ENCODE results near the gene EPS8L3. TPM values are rescaled to one million over a fixed set of nuclear protein-coding genes. Genes with fewer than 3 reads are reported as not detected.

EPS8L3 gene
- total RNA-seq, 1 donor from 2014 or later: 0.11 TPM

- no peak for DNase-seq
- no peaks in the 10 kb centered on the region for H3K36me3 ChIP-seq
These were observed 46.0 kb downstream of the EPS8L3 start for GRCh38 chr1:109717729-109718128.

GRCh38 chr1:109716570-109717090, 47.1 kb downstream of the EPS8L3 start:
- peak overlapping the region; percentile 32 for H3K27ac ChIP-seq (replicated peaks)
- intact Hi-C loops (cut with micrococcal nuclease): no loop called here
- H3K36me3 ChIP-seq: no peaks in the 10 kb centered on the region
- no peak for TF ChIP-seq CTCF (IDR thresholded peaks at IDR 0.05; ENCODE audit: borderline replicate concordance)
- H3K4me1 ChIP-seq: peaks cover 4% of the 10 kb centered on the region
- H3K27me3 ChIP-seq (ENCODE audit: low read depth): peaks cover 9% of the 10 kb centered on the region
- H3K4me3 ChIP-seq: no peak overlapping the region
- no peaks in the 10 kb centered on the region for H3K9me3 ChIP-seq (replicated peaks)
- DNase-seq: no peak

More at GRCh38 chr1:109717729-109718128, 46.0 kb downstream of the EPS8L3 start:
- Histone ChIP-seq H3K27ac (replicated peaks) (no peak overlapping the region), H3K27me3 (ENCODE audit: low read depth) (peaks cover under 1% of the 10 kb centered on the region), H3K4me3 (no peak overlapping the region), H3K4me1 (no peaks in the 10 kb centered on the region), H3K9me3 (replicated peaks) (no peaks in the 10 kb centered on the region)
- intact Hi-C loops (cut with micrococcal nuclease): no loop called here
- no peak for TF ChIP-seq CTCF (IDR thresholded peaks at IDR 0.05; ENCODE audit: borderline replicate concordance)

GRCh38 chr1:109716121-109716520, 47.6 kb downstream of the EPS8L3 start:
- H3K27me3 ChIP-seq (ENCODE audit: low read depth): peaks cover 9% of the 10 kb centered on the region
- no peak for DNase-seq
- no peak for TF ChIP-seq CTCF (IDR thresholded peaks at IDR 0.05; ENCODE audit: borderline replicate concordance)
- intact Hi-C loops (cut with micrococcal nuclease): no loop called here
- no peaks in the 10 kb centered on the region for H3K36me3 ChIP-seq
- peaks cover 4% of the 10 kb centered on the region for H3K4me1 ChIP-seq
- H3K4me3 ChIP-seq: no peak overlapping the region
- no peaks in the 10 kb centered on the region for H3K9me3 ChIP-seq (replicated peaks)
- H3K27ac ChIP-seq (replicated peaks): peak overlapping the region; percentile 32

- TF ChIP-seq CTCF (IDR thresholded peaks at IDR 0.05; ENCODE audit: borderline replicate concordance): no peak
- H3K27me3 ChIP-seq (ENCODE audit: low read depth): peaks cover 9% of the 10 kb centered on the region
- H3K27ac ChIP-seq (replicated peaks): no peak overlapping the region
- H3K4me1 ChIP-seq: peaks cover 4% of the 10 kb centered on the region
- no peak overlapping the region for H3K4me3 ChIP-seq
- H3K36me3 ChIP-seq: no peaks in the 10 kb centered on the region
- intact Hi-C loops (cut with micrococcal nuclease): no loop called here
- DNase-seq: no peak
- peaks cover under 1% of the 10 kb centered on the region for H3K9me3 ChIP-seq (replicated peaks)
These were observed 48.9 kb downstream of the EPS8L3 start for GRCh38 chr1:109714661-109715372.

- intact Hi-C loops (cut with micrococcal nuclease): no loop called here
- Histone ChIP-seq H3K27ac (replicated peaks) (no peak overlapping the region), H3K27me3 (ENCODE audit: low read depth) (peaks cover 9% of the 10 kb centered on the region), H3K36me3 (no peaks in the 10 kb centered on the region), H3K9me3 (replicated peaks) (peaks cover 12% of the 10 kb centered on the region), H3K4me3 (no peak overlapping the region), H3K4me1 (peaks cover 4% of the 10 kb centered on the region)
- no peak for DNase-seq
- TF ChIP-seq CTCF (IDR thresholded peaks at IDR 0.05; ENCODE audit: borderline replicate concordance): no peak
These were observed 50.1 kb downstream of the EPS8L3 start for GRCh38 chr1:109713636-109714035.
